ENCODE data around the gene LGALS7B. TPM values are rescaled to one million over a fixed set of nuclear protein-coding genes. Genes with fewer than 3 reads are reported as not detected.
"Not testable (repeated sequence)": the region's sequence is repeated elsewhere in the genome, so short reads cannot be mapped to it uniquely, and the experiment has no call there.

Gene LGALS7B
- total RNA-seq, 4 donors from 2014 or later: not detected

GRCh38 chr19:38786572-38787265 lies 2.3 kb upstream of the LGALS7B start:
- ATAC-seq (ENCODE audit: low FRiP score) (no peak), DNase-seq (ENCODE audit: low spot score) (no peak)
- TF ChIP-seq CTCF (IDR thresholded peaks at IDR 0.05): no peak

GRCh38 chr19:38790507-38791403 lies 1.8 kb downstream of the LGALS7B start:
- not testable (repeated sequence) for ATAC-seq (ENCODE audit: low FRiP score); DNase-seq (ENCODE audit: low spot score)

GRCh38 chr19:38791451-38792064 lies 2.6 kb downstream of the LGALS7B start:
- peak; percentile 76 for ATAC-seq (ENCODE audit: low FRiP score)
- DNase-seq (ENCODE audit: low spot score): not testable (repeated sequence)

- DNase-seq (ENCODE audit: low spot score) (no peak), ATAC-seq (ENCODE audit: low FRiP score) (no peak)
- TF ChIP-seq CTCF (IDR thresholded peaks at IDR 0.05): no peak
Observed at GRCh38 chr19:38792250-38793111, 3.5 kb downstream of the LGALS7B start.

GRCh38 chr19:38793177-38793576 lies 4.2 kb downstream of the LGALS7B start:
- no peak for DNase-seq (ENCODE audit: low spot score)

GRCh38 chr19:38793671-38794070 lies 4.7 kb downstream of the LGALS7B start:
- no peak for ATAC-seq (ENCODE audit: low FRiP score)
- no peak for DNase-seq (ENCODE audit: low spot score)
- TF ChIP-seq CTCF (IDR thresholded peaks at IDR 0.05): no peak

More at GRCh38 chr19:38793177-38793576, 4.2 kb downstream of the LGALS7B start:
- TF ChIP-seq CTCF (IDR thresholded peaks at IDR 0.05): no peak
- ATAC-seq (ENCODE audit: low FRiP score): peak; percentile 14

- ATAC-seq (ENCODE audit: low FRiP score) (no peak), DNase-seq (ENCODE audit: low spot score) (no peak)
- no peak for TF ChIP-seq CTCF (IDR thresholded peaks at IDR 0.05)
Observed at GRCh38 chr19:38795549-38795948, 6.5 kb downstream of the LGALS7B start.
